Smooth muscle cell (in vitro differentiated cells): ENCODE results near the gene RGS3. TPM values are rescaled to one million over a fixed set of nuclear protein-coding genes. Genes with fewer than 3 reads are reported as not detected.

Experiments
- DNase-seq: peaks from one replicate; lab custom pipeline; 2025; ENCODE audit not compliant: unreplicated experiment; lab: John Stamatoyannopoulos, UW
- H2AFZ ChIP-seq: fragments of 200-600 bp; sonication (generic); 2 replicates; pipeline ENCODE4 v1.6.0; 2016; ENCODE audit warnings: antibody characterized with exemption, low read depth, mild to moderate bottlenecking
- H3F3A ChIP-seq: fragments of 200-600 bp; sonication (generic); 2 replicates; pipeline ENCODE4 v1.6.0; 2017; ENCODE audit warnings: antibody characterized with exemption, low read depth
- H3K27ac ChIP-seq: fragments of 200-600 bp; sonication (generic); 2 replicates; pipeline ENCODE4 v1.5.1; 2016; ENCODE audit warnings: low read depth, mild to moderate bottlenecking
- H3K27me3 ChIP-seq: fragments of 200-600 bp; sonication (generic); 2 replicates; pipeline ENCODE4 v1.6.1; 2016; ENCODE audit warnings: low read depth, mild to moderate bottlenecking
- H3K36me3 ChIP-seq: fragments of 200-600 bp; sonication (generic); 2 replicates; pipeline ENCODE4 v1.5.1; 2016; ENCODE audit warnings: low read depth
- H3K4me1 ChIP-seq: fragments of 200-600 bp; sonication (generic); 2 replicates; pipeline ENCODE4 v1.5.1; 2016; ENCODE audit warnings: low read depth
- H3K4me2 ChIP-seq: fragments of 200-600 bp; sonication (generic); 2 replicates; pipeline ENCODE4 v1.6.0; 2016; ENCODE audit warnings: mild to moderate bottlenecking
- H3K4me3 ChIP-seq: fragments of 200-600 bp; sonication (generic); 2 replicates; pipeline ENCODE4 v1.5.1; 2016; ENCODE audit warnings: mild to moderate bottlenecking
- H3K79me2 ChIP-seq: fragments of 200-600 bp; sonication (generic); 2 replicates; pipeline ENCODE4 v1.6.0; 2016; ENCODE audit warnings: low read depth, mild to moderate bottlenecking
- H3K9ac ChIP-seq: fragments of 200-600 bp; sonication (generic); 2 replicates; pipeline ENCODE4 v1.6.0; 2016; ENCODE audit warnings: low read depth
- H3K9me3 ChIP-seq: fragments of 200-600 bp; sonication (generic); replicated peaks from 2 replicates; pipeline ENCODE4 v1.5.1; 2016; ENCODE audit warnings: low read depth
- H4K20me1 ChIP-seq: fragments of 200-600 bp; sonication (generic); 2 replicates; pipeline ENCODE4 v1.6.0; 2016; ENCODE audit warnings: low read depth
- WGBS: methylation state at CpG from one replicate; pipeline ENCODE4 v1.1.7; 2016; ENCODE audit warnings: low lambda C conversion rate; 5-methylcytosine and 5-hydroxymethylcytosine counted together
- polyA plus RNA-seq: library from polyadenylated mRNA; unstranded; fragments of >200 nt; fragmentation: Nextera tagmentation; extraction: Ambion mirVana; gene quantifications from 2 replicates; pipeline ENCODE4 v1.2.1, GENCODE V29; 2016
- total RNA-seq: library from RNA; depleted of rRNA; stranded (reverse); fragments of >200 nt; gene quantifications from 2 replicates; pipeline ENCODE4 v1.2.3, GENCODE V29; 2014
- TF ChIP-seq, protein P1 (sequence below): fragments of 200-600 bp; sonication (generic); IDR thresholded peaks from 2 replicates; pipeline ENCODE4 v1.5.1; 2017; ENCODE audit warnings: borderline replicate concordance, mild to moderate bottlenecking, antibody characterized with exemption; ENCODE audit not compliant: insufficient read depth, poor library complexity, severe bottlenecking

The RGS3 gene
- total and polyA plus RNA-seq, 2 experiments from 2014 or later = 43.8 to 108 TPM

DNA sequence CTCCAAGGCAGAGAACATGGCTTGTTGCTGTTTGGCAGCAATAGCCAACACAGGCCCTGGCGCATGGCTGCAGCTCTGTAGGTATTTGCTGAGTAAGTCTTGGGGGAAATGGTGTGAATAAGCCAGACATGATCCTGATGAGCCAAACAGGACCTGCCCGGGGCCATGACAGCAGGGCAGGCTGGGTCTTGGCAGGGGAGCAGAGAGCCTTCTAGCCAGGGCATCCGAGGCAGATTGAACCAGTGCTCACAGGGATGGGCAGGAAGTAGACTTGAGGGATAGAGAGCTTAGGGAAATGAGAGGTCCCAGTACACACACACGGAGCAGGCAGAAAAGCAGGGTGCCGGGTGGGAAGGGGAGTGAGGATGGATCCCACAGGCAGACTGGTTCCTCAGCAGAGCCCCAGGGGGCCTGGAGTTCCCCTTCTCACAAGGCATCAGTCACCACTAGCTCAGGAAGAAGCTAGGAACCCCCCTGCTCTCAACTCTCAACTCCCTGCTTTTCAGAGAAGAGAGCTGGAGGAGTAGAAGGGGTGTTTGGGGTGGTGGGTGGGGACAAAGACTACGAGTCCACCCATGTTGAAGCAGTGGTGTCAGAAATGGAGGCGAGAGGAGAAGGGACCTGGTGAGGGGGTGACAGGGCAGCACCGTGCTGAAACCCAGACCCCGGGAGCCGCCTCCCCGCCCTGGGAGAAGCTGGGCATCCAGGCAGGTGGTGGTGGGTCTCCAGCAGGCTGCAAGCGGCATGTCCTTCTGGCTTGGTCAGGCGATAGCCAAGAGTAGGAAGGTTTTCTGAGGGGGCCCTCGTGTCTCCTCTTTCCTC, 111.1 kb downstream of the RGS3 start:
- Histone ChIP-seq H3K4me3 (no peak overlapping the region), H2AFZ (no peak overlapping the region), H3K79me2 (peaks cover 49% of the 10 kb centered on the region), H3K9ac (no peak overlapping the region), H3K4me1 (peaks cover 5% of the 10 kb centered on the region), H3F3A (peaks cover 22% of the 10 kb centered on the region), H4K20me1 (peaks cover 12% of the 10 kb centered on the region), H3K4me2 (no peak overlapping the region), H3K27ac (no peak overlapping the region), H3K36me3 (no peaks in the 10 kb centered on the region), H3K27me3 (no peaks in the 10 kb centered on the region), H3K9me3 (no peaks in the 10 kb centered on the region)
- TF ChIP-seq, protein P1, sequence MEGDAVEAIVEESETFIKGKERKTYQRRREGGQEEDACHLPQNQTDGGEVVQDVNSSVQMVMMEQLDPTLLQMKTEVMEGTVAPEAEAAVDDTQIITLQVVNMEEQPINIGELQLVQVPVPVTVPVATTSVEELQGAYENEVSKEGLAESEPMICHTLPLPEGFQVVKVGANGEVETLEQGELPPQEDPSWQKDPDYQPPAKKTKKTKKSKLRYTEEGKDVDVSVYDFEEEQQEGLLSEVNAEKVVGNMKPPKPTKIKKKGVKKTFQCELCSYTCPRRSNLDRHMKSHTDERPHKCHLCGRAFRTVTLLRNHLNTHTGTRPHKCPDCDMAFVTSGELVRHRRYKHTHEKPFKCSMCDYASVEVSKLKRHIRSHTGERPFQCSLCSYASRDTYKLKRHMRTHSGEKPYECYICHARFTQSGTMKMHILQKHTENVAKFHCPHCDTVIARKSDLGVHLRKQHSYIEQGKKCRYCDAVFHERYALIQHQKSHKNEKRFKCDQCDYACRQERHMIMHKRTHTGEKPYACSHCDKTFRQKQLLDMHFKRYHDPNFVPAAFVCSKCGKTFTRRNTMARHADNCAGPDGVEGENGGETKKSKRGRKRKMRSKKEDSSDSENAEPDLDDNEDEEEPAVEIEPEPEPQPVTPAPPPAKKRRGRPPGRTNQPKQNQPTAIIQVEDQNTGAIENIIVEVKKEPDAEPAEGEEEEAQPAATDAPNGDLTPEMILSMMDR = no peak
- DNase-seq = no peak
- 85% methylated on average over 9 of the region's 14 CpGs for WGBS

DNA sequence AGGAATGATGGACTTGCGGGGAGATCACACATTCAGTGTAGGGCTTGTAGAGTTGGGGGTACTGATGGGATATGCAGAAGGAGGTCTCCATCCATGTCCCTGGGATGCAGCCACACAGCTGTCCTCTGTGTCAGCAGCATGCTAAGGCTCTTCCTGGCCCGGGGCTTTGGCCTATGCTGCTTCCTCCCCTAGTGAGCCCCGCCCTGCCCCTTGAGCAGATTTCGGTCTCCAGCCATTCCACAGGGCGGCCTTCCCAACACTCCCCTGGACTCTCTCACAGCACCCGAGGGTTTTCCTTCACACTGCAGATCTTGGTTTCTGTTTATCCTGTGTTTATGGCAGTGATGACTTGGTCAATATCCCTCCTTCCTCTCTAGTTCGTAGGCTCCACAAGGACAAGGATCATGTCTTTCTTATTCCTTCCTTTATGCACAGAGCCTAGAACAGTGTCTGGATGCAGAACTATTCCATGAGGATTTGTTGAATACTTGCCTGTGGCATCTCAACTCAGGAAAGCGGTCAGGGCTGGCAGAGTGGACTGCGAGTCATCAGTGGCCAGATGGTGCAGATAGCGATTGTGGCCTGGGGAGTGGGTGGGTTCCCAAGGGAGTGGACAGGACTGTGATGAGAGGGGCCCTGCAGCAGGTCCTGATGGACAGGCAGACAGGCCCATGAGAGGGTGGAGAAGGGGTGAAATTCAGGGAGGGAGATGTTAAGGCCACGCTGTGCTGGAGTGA, 114.2 kb downstream of the RGS3 start:
- Histone ChIP-seq H3K36me3 (no peaks in the 10 kb centered on the region), H3K4me3 (no peak overlapping the region), H4K20me1 (peaks cover 7% of the 10 kb centered on the region), H3F3A (peaks cover 22% of the 10 kb centered on the region), H3K9me3 (no peaks in the 10 kb centered on the region), H3K27me3 (no peaks in the 10 kb centered on the region), H3K27ac (peak overlapping the region; percentile 75), H3K4me1 (peaks cover 12% of the 10 kb centered on the region), H3K4me2 (peak overlapping the region; percentile 30), H2AFZ (no peak overlapping the region), H3K9ac (peak overlapping the region; percentile 7), H3K79me2 (peaks cover 26% of the 10 kb centered on the region)
- no peak for DNase-seq
- 53% methylated on average over 11 of the region's 11 CpGs for WGBS
- TF ChIP-seq, protein P1 = no peak

- H3K9ac ChIP-seq = peak overlapping the region; percentile 7
- peak overlapping the region; percentile 75 for H3K27ac ChIP-seq
- no peak for DNase-seq
- H3K79me2 ChIP-seq = peaks cover 23% of the 10 kb centered on the region
- H2AFZ ChIP-seq = no peak overlapping the region
- no peaks in the 10 kb centered on the region for H3K27me3 ChIP-seq
- peak overlapping the region; percentile 30 for H3K4me2 ChIP-seq
- peaks cover 6% of the 10 kb centered on the region for H4K20me1 ChIP-seq
- H3K4me3 ChIP-seq = no peak overlapping the region
- H3K9me3 ChIP-seq = no peaks in the 10 kb centered on the region
- peaks cover 12% of the 10 kb centered on the region for H3K4me1 ChIP-seq
- H3K36me3 ChIP-seq = no peaks in the 10 kb centered on the region
- WGBS = 75% methylated on average over 3 of the region's 3 CpGs
- TF ChIP-seq, protein P1 = no peak
- H3F3A ChIP-seq = peaks cover 22% of the 10 kb centered on the region
Measured at GRCh38 chr9:113578279-113578865, 114.8 kb downstream of the RGS3 start.
